SK-N-MC (cell line): ENCODE data around the gene MROH7.

Source experiments
- DNase-seq: peaks from one replicate; pipeline ENCODE4 v3.0.0-alpha.2; 2011; ENCODE audit warnings: low read depth, low spot score
- H3K27ac ChIP-seq: fragments of 200-600 bp; sonication (generic); 2 replicates; pipeline ENCODE4 v1.5.1; 2016; ENCODE audit warnings: mixed run types
- H3K36me3 ChIP-seq: fragments of 200-600 bp; sonication (generic); 2 replicates; pipeline ENCODE4 v1.6.1; 2017; ENCODE audit warnings: antibody characterized with exemption, low read length, mixed read lengths; ENCODE audit not compliant: insufficient read depth
- H3K4me3 ChIP-seq: fragments of 200-600 bp; sonication (generic); 2 replicates; pipeline ENCODE4 v1.5.1; 2016
- H3K9ac ChIP-seq: fragments of 200-600 bp; sonication (generic); 2 replicates; pipeline ENCODE4 v1.8.0; 2017; ENCODE audit warnings: mixed run types, mixed read lengths; ENCODE audit not compliant: insufficient read length
- H3K9me3 ChIP-seq: fragments of 200-600 bp; sonication (generic); 2 replicates; pipeline ENCODE4 v1.6.1; 2017; ENCODE audit warnings: low read depth, mild to moderate bottlenecking, antibody characterized with exemption, low read length, moderate library complexity, mixed read lengths
- EZH2 ChIP-seq: fragments of 200-600 bp; sonication (generic); IDR thresholded peaks from one replicate; pipeline ENCODE4 v1.6.1; 2017; ENCODE audit warnings: antibody characterized with exemption
- FOXP2 ChIP-seq: optimal IDR thresholded peaks from 2 replicates; pipeline ENCODE3; 2011; ENCODE audit warnings: mild to moderate bottlenecking, moderate library complexity; ENCODE audit not compliant: insufficient read depth; ENCODE audit errors: extremely low read length, control extremely low read depth
- POLR2AphosphoS5 ChIP-seq: IDR thresholded peaks from 2 replicates; pipeline ENCODE4 v1.6.1; 2012; ENCODE audit warnings: mild to moderate bottlenecking, low read depth, low read length, borderline replicate concordance

The MROH7 gene

GRCh38 chr1:54640863-54641836 is at the start of gene MROH7:
TSS of gene MROH7 (plus strand) at chr1:54641786. CDS start at chr1:54652927, 11,141 bp downstream.
- Histone ChIP-seq H3K9me3 (no peaks in the 10 kb centered on the region; the same call in 1 of the 2 replicates), H3K4me3 (no peak within 1 kb of the TSS), H3K27ac (no peak within 1 kb of the TSS), H3K36me3 (no peaks in the 10 kb centered on the region), H3K9ac (no peak within 1 kb of the TSS)
- DNase-seq, result no peak
- no peak for TF ChIP-seq POLR2AphosphoS5
- TF ChIP-seq EZH2, result no peak
- no peak for TF ChIP-seq FOXP2

GRCh38 chr1:54593571-54594160 is 47.9 kb upstream of the MROH7 start:
- H3K27ac ChIP-seq, result no peak overlapping the region
- no peak overlapping the region for H3K4me3 ChIP-seq
- no peaks in the 10 kb centered on the region for H3K36me3 ChIP-seq
- TF ChIP-seq FOXP2 (no peak), EZH2 (no peak), POLR2AphosphoS5 (no peak)
- H3K9me3 ChIP-seq, result no peaks in the 10 kb centered on the region
- no peak overlapping the region for H3K9ac ChIP-seq
- DNase-seq, result no peak

GRCh38 chr1:54594463-54594862 is 47.1 kb upstream of the MROH7 start:
- Histone ChIP-seq H3K4me3 (no peak overlapping the region), H3K9me3 (no peaks in the 10 kb centered on the region), H3K9ac (no peak overlapping the region), H3K27ac (no peak overlapping the region), H3K36me3 (no peaks in the 10 kb centered on the region)
- TF ChIP-seq POLR2AphosphoS5, result no peak
- no peak for TF ChIP-seq EZH2
- TF ChIP-seq FOXP2, result no peak
- DNase-seq, result no peak

GRCh38 chr1:54595956-54596498 is 45.6 kb upstream of the MROH7 start:
- H3K4me3 ChIP-seq, result no peak overlapping the region
- no peaks in the 10 kb centered on the region for H3K9me3 ChIP-seq
- TF ChIP-seq POLR2AphosphoS5, result no peak
- no peak for TF ChIP-seq EZH2
- no peak for TF ChIP-seq FOXP2
- no peak for DNase-seq
- H3K27ac ChIP-seq, result no peak overlapping the region
- no peak overlapping the region for H3K9ac ChIP-seq
- no peaks in the 10 kb centered on the region for H3K36me3 ChIP-seq

- no peak for DNase-seq
- Histone ChIP-seq H3K27ac (no peak overlapping the region), H3K9me3 (no peaks in the 10 kb centered on the region), H3K9ac (no peak overlapping the region), H3K36me3 (no peaks in the 10 kb centered on the region), H3K4me3 (no peak overlapping the region)
- TF ChIP-seq FOXP2 (no peak), POLR2AphosphoS5 (no peak), EZH2 (no peak)
These were observed 44.8 kb upstream of the MROH7 start for GRCh38 chr1:54596756-54597155.

- peak; percentile 12 for DNase-seq
- no peak for TF ChIP-seq FOXP2
- no peak for TF ChIP-seq POLR2AphosphoS5
- TF ChIP-seq EZH2, result no peak
- Histone ChIP-seq H3K27ac (no peak overlapping the region), H3K36me3 (no peaks in the 10 kb centered on the region), H3K9me3 (no peaks in the 10 kb centered on the region), H3K4me3 (no peak overlapping the region), H3K9ac (no peak overlapping the region)
These were observed 44.0 kb upstream of the MROH7 start for GRCh38 chr1:54597455-54598030.

- no peak for TF ChIP-seq FOXP2
- Histone ChIP-seq H3K9ac (no peak overlapping the region), H3K4me3 (no peak overlapping the region), H3K27ac (no peak overlapping the region), H3K9me3 (no peaks in the 10 kb centered on the region), H3K36me3 (no peaks in the 10 kb centered on the region)
- no peak for DNase-seq
These were observed 42.3 kb upstream of the MROH7 start for GRCh38 chr1:54599211-54599823.

- DNase-seq, result no peak
- Histone ChIP-seq H3K9me3 (no peaks in the 10 kb centered on the region), H3K4me3 (no peak overlapping the region), H3K9ac (no peak overlapping the region), H3K27ac (no peak overlapping the region), H3K36me3 (no peaks in the 10 kb centered on the region)
- TF ChIP-seq EZH2 (no peak), POLR2AphosphoS5 (no peak), FOXP2 (no peak)
These were observed 40.5 kb upstream of the MROH7 start for GRCh38 chr1:54600947-54601721.
